GM21619 (cell line): ENCODE measurements around the gene PCDHA6.
"Not testable (repeated sequence)": the region's sequence is repeated elsewhere in the genome, so short reads cannot be mapped to it uniquely, and the experiment has no call there.

Source experiments
- ATAC-seq: cut with Tn5 transposase; IDR thresholded peaks from one replicate; pipeline ENCODE4 v1.9.1; 2021; ENCODE audit not compliant: unreplicated experiment

PCDHA6 gene, protein sequence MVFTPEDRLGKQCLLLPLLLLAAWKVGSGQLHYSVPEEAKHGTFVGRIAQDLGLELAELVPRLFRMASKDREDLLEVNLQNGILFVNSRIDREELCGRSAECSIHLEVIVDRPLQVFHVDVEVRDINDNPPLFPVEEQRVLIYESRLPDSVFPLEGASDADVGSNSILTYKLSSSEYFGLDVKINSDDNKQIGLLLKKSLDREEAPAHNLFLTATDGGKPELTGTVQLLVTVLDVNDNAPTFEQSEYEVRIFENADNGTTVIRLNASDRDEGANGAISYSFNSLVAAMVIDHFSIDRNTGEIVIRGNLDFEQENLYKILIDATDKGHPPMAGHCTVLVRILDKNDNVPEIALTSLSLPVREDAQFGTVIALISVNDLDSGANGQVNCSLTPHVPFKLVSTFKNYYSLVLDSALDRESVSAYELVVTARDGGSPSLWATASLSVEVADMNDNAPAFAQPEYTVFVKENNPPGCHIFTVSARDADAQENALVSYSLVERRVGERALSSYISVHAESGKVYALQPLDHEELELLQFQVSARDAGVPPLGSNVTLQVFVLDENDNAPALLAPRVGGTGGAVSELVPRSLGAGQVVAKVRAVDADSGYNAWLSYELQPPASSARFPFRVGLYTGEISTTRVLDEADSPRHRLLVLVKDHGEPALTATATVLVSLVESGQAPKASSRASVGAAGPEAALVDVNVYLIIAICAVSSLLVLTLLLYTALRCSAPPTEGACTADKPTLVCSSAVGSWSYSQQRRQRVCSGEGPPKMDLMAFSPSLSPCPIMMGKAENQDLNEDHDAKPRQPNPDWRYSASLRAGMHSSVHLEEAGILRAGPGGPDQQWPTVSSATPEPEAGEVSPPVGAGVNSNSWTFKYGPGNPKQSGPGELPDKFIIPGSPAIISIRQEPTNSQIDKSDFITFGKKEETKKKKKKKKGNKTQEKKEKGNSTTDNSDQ

GRCh38 chr5:140827704-140828361 is at the start of gene PCDHA6:
PCDHA6 (plus strand) TSS chr5:140827960; CDS start chr5:140828092, 132 bp downstream.
- no peak for ATAC-seq

DNA sequence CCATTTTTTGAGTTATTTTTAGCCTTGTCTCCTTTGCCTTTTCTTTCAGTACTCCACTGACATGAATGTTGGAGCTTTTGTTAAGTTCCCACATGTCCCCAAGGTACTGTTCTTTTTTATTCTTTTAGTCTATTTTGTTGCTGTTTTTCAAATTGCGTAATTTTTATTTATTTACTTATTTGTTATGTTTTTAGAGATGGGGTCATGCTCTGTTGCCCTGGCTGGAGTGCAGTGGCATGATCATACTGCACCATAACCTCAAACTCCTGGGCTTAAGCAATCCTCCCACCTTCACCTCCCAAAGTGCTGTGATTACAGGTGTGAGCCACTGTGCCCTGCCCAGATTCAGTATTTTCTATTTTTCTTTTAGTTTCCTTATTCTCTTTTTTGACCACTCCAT is 47.2 kb upstream of the PCDHA6 start:
- no peak for ATAC-seq

GRCh38 chr5:140785905-140786686 is 41.7 kb upstream of the PCDHA6 start, which contains the start of gene PCDHA1:
PCDHA1 (plus strand) TSS chr5:140786140.
- ATAC-seq: no peak

DNA sequence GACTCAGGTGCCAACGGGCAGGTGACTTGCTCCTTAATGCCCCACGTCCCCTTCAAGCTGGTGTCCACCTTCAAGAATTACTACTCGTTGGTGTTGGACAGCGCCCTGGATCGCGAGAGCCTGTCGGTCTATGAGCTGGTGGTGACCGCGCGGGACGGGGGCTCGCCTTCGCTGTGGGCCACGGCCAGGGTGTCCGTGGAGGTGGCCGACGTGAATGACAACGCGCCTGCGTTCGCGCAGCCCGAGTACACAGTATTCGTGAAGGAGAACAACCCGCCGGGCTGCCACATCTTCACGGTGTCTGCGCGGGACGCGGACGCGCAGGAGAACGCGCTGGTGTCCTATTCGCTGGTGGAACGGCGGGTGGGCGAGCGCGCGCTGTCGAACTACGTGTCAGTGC is 40.3 kb upstream of the PCDHA6 start:
- not testable (repeated sequence) for ATAC-seq

GRCh38 chr5:140787849-140788504 is 39.8 kb upstream of the PCDHA6 start:
- not testable (repeated sequence) for ATAC-seq

DNA sequence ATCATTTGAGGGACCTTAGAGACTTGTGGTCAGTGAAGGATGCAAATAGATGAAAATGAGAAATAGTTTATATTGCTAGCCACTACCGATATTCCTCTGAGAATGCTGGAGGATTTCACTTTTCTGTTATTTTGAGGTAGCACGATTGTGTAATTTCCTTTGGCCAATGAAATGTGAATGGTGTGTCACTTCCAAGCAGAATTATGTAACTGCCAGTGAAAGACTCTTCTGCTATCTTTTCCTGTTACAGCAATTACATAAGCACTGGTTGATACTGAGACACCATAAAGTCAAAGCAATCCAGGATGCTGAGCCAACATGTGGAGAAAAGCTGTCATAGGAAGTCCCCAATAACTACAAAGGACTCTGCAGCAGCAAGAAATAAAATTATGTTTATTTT is 36.7 kb upstream of the PCDHA6 start:
- no peak for ATAC-seq

GRCh38 chr5:140794595-140795258 is 33.0 kb upstream of the PCDHA6 start, which contains the start of gene PCDHA2:
PCDHA2 (plus strand) TSS chr5:140794852.
- no peak for ATAC-seq

DNA sequence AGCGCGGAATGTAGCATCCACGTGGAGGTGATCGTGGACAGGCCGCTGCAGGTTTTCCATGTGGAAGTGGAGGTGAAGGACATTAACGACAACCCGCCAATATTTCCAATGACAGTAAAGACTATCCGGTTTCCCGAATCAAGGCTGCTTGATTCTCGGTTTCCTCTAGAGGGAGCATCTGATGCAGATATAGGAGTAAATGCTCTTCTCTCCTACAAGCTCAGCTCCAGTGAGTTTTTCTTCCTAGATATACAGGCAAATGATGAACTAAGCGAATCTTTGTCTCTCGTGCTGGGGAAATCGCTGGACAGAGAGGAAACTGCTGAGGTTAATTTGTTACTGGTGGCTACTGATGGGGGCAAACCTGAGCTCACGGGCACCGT is 32.5 kb upstream of the PCDHA6 start:
- ATAC-seq: no peak

GRCh38 chr5:140796072-140796717 is 31.6 kb upstream of the PCDHA6 start:
- not testable (repeated sequence) for ATAC-seq

GRCh38 chr5:140796718-140797095 is 31.1 kb upstream of the PCDHA6 start:
- ATAC-seq: no peak

DNA sequence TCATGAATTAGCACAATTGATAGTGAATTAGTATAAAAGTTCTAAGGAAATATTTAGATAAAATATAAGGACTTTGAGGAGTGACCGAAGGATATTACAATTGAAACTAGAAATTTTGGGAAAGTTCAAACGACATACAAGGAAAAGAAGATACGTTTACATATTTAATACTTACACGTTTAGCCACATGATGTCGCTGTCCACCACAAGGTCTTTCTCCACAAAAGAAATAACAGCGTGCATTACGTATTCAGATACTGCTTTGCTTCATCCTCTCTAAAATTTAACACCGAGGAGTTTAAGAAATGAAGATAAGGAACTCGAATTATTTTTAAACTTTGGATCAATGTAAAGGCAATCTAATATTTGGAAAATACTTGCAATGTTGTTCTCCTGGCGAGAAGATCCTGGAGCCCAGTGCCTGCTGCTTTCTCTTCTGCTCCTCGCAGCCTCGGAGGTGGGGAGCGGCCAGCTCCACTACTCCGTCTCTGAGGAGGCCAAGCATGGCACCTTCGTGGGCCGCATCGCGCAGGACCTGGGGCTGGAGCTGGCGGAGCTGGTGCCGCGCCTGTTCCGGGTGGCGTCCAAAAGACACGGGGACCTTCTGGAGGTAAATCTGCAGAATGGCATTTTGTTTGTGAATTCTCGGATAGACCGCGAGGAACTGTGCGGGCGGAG is 26.8 kb upstream of the PCDHA6 start, which contains the start of gene PCDHA3:
PCDHA3 (plus strand) TSS at position 242 of the 678 bp plus-strand sequence.
- ATAC-seq: no peak

DNA sequence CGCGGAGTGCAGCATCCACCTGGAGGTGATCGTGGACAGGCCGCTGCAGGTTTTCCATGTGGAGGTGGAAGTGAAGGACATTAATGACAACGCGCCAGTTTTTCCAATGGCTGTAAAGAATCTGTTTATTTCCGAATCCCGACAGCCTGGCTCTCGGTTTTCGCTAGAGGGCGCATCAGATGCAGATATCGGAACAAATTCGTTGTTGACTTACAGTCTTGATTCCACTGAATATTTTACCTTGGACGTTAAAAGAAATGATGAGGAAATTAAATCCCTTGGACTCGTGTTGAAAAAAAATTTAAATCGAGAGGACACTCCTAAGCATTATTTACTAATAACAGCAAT is 26.3 kb upstream of the PCDHA6 start:
- ATAC-seq: no peak

DNA sequence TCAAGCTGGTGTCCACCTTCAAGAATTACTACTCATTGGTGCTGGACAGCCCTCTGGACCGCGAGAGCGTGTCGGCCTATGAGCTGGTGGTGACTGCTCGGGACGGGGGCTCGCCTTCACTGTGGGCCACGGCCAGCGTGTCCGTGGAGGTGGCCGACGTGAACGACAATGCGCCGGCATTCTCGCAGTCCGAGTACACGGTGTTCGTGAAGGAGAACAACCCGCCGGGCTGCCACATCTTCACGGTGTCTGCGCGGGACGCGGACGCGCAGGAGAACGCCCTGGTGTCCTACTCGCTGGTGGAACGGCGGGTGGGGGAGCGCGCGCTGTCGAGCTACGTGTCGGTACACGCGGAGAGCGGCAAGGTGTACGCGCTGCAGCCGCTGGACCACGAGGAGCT is 25.4 kb upstream of the PCDHA6 start:
- not testable (repeated sequence) for ATAC-seq

GRCh38 chr5:140802781-140803271 is 24.9 kb upstream of the PCDHA6 start:
- ATAC-seq: no peak

DNA sequence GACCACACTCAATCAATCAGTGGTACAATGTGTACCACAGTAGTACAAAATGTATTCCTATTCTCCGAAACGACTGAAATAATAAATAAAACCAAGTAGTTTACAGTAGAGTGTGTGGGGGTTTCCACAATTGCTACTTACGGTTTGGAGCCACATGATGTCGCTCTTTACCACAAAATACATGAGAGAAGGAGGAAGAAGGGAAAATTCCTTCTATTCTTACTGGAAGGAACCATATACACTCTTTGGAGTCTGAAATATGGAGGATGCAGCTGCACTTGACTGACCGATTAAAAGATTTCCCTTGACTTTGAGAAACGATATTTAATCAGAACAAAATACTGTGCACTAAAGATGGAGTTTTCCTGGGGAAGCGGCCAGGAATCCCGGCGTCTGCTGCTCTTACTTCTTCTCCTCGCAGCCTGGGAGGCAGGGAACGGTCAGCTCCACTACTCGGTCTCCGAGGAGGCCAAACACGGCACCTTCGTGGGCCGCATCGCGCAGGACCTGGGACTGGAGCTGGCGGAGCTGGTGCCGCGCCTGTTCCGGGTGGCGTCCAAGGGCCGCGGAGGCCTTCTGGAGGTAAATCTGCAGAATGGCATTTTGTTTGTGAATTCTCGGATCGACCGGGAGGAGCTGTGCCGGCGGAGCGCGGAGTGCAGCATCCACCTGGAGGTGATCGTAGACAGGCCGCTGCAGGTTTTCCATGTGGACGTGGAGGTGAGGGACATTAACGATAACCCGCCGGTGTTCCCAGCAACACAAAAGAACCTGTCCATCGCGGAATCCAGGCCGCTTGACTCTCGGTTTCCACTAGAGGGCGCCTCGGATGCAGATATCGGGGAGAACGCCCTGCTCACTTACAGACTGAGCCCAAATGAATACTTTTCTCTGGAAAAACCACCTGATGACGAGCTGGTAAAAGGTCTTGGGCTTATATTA is 20.7 kb upstream of the PCDHA6 start, which contains the start of gene PCDHA4:
PCDHA4 (plus strand) TSS at position 235 of the 942 bp plus-strand sequence.
- ATAC-seq: no peak

- not testable (repeated sequence) for ATAC-seq
Measured at GRCh38 chr5:140808241-140808888, 19.4 kb upstream of the PCDHA6 start.
